Measurements from ENCODE around the gene NFATC2.

Gene NFATC2

DNA sequence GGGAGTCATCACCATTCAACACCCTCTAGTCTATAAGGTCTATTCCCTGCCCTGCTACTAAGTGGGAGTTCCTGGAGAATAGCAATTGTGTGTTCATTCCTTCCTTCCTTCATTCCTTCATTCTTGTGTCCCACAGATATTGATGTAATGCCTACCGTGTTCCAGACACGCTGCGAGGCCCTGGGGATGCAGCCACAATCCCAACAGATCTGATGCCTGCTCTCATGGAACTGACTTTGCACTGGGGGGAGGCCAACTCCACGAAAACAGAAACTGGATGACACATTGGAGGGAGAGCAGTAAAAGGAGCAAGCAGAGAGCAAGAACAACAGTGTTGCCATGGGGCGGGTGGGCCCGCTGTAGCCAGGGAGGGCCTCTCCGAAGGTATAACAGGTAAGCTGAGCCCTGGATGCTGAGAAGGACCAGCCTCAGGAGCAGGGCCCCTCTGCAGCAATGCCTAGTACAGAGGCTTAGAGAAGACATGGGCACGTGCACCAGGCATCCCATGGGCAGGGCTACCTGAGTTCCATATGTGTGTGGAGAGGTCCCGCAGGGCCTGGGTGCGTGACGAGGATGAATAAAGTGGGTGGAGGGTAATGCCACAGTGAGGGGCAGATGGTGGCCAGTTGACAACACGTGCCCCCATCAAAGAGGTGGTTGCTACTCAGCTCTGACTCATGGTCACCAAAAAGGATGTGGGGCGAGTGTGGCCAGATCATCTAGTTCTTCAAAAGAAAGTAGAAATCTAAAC lies 173.9 kb downstream of the NFATC2 start:
- DNase-seq (ENCODE audit: low read depth), result no peak
- no peak overlapping the region for H3K4me3 ChIP-seq (replicated peaks; ENCODE audit: low read depth, low read length)
- TF ChIP-seq, protein P1, sequence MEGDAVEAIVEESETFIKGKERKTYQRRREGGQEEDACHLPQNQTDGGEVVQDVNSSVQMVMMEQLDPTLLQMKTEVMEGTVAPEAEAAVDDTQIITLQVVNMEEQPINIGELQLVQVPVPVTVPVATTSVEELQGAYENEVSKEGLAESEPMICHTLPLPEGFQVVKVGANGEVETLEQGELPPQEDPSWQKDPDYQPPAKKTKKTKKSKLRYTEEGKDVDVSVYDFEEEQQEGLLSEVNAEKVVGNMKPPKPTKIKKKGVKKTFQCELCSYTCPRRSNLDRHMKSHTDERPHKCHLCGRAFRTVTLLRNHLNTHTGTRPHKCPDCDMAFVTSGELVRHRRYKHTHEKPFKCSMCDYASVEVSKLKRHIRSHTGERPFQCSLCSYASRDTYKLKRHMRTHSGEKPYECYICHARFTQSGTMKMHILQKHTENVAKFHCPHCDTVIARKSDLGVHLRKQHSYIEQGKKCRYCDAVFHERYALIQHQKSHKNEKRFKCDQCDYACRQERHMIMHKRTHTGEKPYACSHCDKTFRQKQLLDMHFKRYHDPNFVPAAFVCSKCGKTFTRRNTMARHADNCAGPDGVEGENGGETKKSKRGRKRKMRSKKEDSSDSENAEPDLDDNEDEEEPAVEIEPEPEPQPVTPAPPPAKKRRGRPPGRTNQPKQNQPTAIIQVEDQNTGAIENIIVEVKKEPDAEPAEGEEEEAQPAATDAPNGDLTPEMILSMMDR (IDR thresholded peaks at IDR 0.05; ENCODE audit: low read length, missing control alignments), result no peak

DNA sequence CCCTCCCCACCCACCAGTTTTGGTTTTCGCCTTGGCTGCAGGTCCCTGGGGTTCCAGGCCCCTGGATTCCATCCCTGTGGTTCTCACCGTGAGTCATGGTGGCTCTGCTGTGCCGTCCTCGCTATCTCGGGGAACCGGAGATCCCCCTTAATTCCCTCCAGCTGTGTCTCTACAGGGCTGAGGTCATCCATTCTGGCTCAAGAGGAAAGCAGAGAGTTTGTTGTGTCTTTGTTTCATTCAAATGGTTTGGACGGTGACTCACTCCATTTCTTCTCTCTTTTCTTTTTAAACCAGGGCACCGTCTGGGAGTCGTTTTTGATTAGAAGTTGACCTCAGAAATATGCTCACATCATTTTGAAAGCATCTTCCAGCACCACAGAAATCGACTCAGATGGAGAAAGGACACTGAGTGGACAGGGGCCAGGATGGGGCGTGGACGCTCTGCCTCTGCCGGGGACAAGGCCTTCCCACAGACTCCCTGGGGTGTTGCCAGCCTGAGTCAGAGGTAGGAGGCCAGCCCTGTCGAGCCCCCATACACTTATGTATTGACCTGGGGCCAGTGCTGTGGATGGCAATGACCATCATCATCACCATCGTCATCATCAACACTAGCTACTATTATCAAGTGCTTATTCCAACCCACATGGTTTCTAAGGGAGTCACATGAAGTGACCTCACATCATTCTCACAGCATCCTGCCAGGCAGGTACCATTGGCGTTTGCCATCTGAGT lies 176.2 kb downstream of the NFATC2 start:
- H3K4me3 ChIP-seq (replicated peaks; ENCODE audit: low read depth, low read length), result no peak overlapping the region
- DNase-seq (ENCODE audit: low read depth), result peak; percentile 97
- TF ChIP-seq, protein P1 (IDR thresholded peaks at IDR 0.05; ENCODE audit: low read length, missing control alignments), result no peak

DNA sequence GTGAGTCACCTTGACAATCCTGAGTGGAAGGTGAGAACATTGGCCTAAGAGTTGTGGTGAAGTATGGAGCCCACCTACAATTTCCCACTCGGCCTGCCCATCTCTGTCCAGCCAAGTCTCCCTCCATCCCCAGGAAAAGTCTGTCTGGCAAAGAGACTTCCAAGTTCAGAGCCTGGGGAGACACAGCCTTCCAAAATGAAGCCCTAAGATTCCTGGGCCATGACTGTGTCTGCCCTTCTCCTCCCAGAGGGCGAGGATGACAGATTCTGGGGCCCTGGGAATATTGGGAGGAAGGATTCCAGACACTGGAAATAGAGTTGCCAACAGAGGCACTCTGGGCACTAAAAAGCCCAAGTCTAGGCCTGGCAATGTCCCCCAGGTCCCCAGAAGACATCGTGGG lies 176.8 kb downstream of the NFATC2 start:
- no peak overlapping the region for H3K4me3 ChIP-seq (replicated peaks; ENCODE audit: low read depth, low read length)
- peak; percentile 74 for DNase-seq (ENCODE audit: low read depth)
- TF ChIP-seq, protein P1 (IDR thresholded peaks at IDR 0.05; ENCODE audit: low read length, missing control alignments), result no peak

DNA sequence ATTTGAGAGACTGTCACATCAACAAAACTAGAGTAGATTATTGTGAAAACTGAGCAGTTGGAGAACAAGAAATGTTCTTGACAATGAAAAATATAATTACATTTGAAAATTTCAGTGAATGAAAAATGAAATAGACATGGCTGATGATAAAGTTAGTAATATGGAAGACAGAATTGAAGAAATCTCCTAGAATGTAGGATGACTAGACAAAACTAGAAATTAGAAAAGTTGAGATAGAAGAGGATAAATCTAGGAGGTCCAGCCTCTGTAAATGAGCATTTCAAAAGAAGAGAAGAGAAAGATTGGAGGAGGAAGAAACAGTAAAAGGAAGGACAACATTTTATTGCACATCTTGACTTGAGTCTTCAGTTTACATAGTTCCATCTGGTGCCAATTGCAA lies 178.7 kb downstream of the NFATC2 start:
- H3K4me3 ChIP-seq (replicated peaks; ENCODE audit: low read depth, low read length), result no peak overlapping the region
- TF ChIP-seq, protein P1 (IDR thresholded peaks at IDR 0.05; ENCODE audit: low read length, missing control alignments), result no peak
- no peak for DNase-seq (ENCODE audit: low read depth)

DNA sequence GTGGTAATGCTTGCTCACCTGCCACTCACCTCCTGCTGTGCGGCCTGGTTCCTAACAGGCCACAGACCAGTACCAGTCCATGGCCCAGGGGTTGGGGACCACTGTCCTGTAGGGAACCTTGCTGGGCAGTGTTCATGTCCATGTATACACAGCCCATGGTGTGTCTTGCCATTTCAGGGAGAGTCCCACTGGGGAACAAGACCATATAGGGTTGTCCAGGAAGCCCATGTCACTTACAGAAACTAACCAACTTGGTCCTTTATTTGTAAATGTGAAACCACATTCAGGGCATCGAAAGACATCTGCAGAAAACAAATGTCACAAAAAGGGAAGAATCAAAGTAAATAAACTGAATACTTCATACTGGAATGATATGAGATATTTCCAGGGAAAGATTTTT lies 179.1 kb downstream of the NFATC2 start:
- no peak for DNase-seq (ENCODE audit: low read depth)
- TF ChIP-seq, protein P1 (IDR thresholded peaks at IDR 0.05; ENCODE audit: low read length, missing control alignments), result no peak
- H3K4me3 ChIP-seq (replicated peaks; ENCODE audit: low read depth, low read length), result no peak overlapping the region

DNA sequence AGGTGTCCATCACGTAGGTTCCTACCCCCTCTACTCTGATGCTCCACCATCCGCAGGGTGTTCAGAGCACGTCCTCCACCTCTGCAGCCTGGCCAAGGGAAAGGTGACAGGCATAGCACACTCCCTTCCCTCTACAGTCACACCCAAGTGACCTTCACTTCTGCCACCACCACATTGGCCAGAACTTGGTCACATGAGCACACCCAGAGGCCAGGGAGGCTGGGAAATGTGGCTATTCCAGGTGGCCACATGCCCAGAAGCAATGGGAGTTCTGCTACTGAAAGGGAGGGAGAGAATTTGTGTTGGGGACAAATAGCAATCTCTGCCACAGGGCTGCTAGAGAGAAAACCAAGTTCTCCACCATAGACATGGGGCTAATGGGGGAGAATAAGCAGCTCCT lies 180.3 kb downstream of the NFATC2 start:
- H3K4me3 ChIP-seq (replicated peaks; ENCODE audit: low read depth, low read length), result no peak overlapping the region
- DNase-seq (ENCODE audit: low read depth), result no peak
- TF ChIP-seq, protein P1 (IDR thresholded peaks at IDR 0.05; ENCODE audit: low read length, missing control alignments), result no peak
